Effector memory CD4-positive, alpha-beta T cell (primary cell): ENCODE results near the gene RBM6.
A peak's percentile ranks its signal among the peaks of the same experiment; 100 is the strongest.

Experiments used
- DNase-seq, 3 donors: peaks; one replicate each; pipeline ENCODE4 v3.0.0-alpha.2; 2020
- H3K27ac ChIP-seq: 2 replicates; pipeline ENCODE4 v1.7.0; 2013; ENCODE audit warnings: mild to moderate bottlenecking, low read length, moderate library complexity; ENCODE audit not compliant: insufficient read depth, poor library complexity, severe bottlenecking
- H3K27me3 ChIP-seq: replicated peaks from 2 replicates; pipeline ENCODE4 v1.7.0; 2013; ENCODE audit warnings: mild to moderate bottlenecking, low read length; ENCODE audit not compliant: insufficient read depth, control insufficient read depth, poor library complexity, severe bottlenecking
- H3K36me3 ChIP-seq: 2 replicates; pipeline ENCODE4 v1.7.0; 2013; ENCODE audit warnings: mild to moderate bottlenecking, low read length, moderate library complexity; ENCODE audit not compliant: control insufficient read depth, insufficient read depth
- H3K4me1 ChIP-seq: 2 replicates; pipeline ENCODE4 v1.7.0; 2013; ENCODE audit warnings: low read length, mild to moderate bottlenecking; ENCODE audit not compliant: control insufficient read depth, insufficient read depth, poor library complexity, severe bottlenecking
- H3K4me3 ChIP-seq: 2 replicates; pipeline ENCODE4 v1.7.0; 2013; ENCODE audit warnings: low read length, low read depth, mild to moderate bottlenecking; ENCODE audit not compliant: insufficient read depth, poor library complexity, severe bottlenecking
- H3K9me3 ChIP-seq: 2 replicates; pipeline ENCODE4 v1.7.0; 2013; ENCODE audit warnings: mild to moderate bottlenecking, low read length, moderate library complexity; ENCODE audit not compliant: control insufficient read depth
- total RNA-seq, 3 donors: gene quantifications; one replicate each; lab custom pipeline; 2026; lab: John Stamatoyannopoulos, UW

Gene RBM6, protein sequence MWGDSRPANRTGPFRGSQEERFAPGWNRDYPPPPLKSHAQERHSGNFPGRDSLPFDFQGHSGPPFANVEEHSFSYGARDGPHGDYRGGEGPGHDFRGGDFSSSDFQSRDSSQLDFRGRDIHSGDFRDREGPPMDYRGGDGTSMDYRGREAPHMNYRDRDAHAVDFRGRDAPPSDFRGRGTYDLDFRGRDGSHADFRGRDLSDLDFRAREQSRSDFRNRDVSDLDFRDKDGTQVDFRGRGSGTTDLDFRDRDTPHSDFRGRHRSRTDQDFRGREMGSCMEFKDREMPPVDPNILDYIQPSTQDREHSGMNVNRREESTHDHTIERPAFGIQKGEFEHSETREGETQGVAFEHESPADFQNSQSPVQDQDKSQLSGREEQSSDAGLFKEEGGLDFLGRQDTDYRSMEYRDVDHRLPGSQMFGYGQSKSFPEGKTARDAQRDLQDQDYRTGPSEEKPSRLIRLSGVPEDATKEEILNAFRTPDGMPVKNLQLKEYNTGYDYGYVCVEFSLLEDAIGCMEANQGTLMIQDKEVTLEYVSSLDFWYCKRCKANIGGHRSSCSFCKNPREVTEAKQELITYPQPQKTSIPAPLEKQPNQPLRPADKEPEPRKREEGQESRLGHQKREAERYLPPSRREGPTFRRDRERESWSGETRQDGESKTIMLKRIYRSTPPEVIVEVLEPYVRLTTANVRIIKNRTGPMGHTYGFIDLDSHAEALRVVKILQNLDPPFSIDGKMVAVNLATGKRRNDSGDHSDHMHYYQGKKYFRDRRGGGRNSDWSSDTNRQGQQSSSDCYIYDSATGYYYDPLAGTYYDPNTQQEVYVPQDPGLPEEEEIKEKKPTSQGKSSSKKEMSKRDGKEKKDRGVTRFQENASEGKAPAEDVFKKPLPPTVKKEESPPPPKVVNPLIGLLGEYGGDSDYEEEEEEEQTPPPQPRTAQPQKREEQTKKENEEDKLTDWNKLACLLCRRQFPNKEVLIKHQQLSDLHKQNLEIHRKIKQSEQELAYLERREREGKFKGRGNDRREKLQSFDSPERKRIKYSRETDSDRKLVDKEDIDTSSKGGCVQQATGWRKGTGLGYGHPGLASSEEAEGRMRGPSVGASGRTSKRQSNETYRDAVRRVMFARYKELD
- total RNA-seq = 127 to 216 (median 137) reads per million in 3 donors

DNA sequence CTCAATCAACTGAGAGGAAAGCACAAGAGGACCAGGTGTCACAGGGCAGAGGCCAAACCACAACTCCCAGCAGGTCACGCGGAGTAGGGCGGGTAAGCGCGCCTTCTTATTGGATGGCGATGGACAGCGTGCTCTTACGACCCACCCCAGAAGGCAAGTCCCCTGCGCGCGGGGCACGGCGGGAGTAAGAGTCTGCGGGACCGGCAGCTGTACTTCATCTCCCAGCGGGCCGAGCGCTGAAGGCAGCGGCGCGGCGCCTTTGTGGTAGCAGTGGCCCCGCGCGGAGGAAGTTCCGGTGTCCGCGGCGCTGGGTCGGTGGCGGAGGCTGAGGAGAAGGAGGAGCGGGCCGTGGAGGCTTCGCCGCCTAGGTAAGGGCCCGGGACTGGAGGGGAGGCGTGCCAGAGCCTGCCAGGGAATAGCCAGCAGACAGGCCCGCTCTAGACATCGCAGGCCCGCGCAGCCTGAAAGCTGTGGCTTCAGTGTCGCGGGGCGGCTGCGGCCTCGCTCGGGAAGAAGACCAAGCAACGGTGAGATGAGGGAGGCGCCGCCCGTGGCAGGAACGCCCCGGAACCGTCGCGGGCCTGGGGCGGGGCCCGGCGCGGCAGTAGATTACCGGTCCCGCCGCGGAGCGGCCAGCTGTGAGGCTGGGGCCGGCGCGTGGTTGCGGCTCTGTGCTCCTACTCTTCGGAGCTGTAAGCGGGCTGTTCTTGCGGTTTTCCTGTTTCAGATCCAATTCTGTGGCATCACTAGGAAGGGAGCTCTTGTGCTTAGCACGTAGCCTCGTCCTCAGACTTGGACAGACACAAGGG is at the start of gene RBM6:
RBM6 (plus strand) TSS at position 293 of the 809 bp plus-strand sequence. CDS start 22,492 bp downstream, outside the sequence.
- H3K27me3 ChIP-seq = no peaks in the 10 kb centered on the region
- peak; percentile 86 to 90 (median 90) for DNase-seq
- peaks cover 10% of the 10 kb centered on the region for H3K4me1 ChIP-seq
- H3K36me3 ChIP-seq = no peaks in the 10 kb centered on the region
- H3K4me3 ChIP-seq = peak within 1 kb of the TSS; percentile 73
- no peaks in the 10 kb centered on the region for H3K9me3 ChIP-seq
- peak within 1 kb of the TSS; percentile 93 for H3K27ac ChIP-seq

DNA sequence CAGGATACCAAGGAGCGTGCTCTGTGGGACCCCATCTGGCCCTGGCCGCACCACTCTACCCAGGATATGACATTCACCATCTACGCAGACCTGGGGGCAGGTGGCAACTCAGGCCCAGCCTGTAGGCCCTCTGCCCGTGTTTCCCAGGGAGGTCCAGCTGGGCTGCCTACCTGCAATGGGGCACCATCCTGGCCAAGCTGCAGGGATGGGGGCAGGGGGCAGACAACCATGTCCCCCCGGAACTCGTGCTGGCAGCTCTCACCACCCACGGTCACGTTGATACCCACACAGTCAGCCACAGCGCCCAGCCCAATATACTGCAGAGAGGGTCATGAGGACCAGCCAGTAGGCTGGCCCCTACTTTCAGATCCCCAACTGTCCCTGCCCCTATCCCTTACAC is 44.2 kb upstream of the RBM6 start:
- H3K36me3 ChIP-seq = no peaks in the 10 kb centered on the region
- no peak overlapping the region for H3K27ac ChIP-seq
- H3K27me3 ChIP-seq = no peaks in the 10 kb centered on the region
- H3K4me3 ChIP-seq = no peak overlapping the region
- H3K9me3 ChIP-seq = no peaks in the 10 kb centered on the region
- H3K4me1 ChIP-seq = no peaks in the 10 kb centered on the region
- no peak for DNase-seq

DNA sequence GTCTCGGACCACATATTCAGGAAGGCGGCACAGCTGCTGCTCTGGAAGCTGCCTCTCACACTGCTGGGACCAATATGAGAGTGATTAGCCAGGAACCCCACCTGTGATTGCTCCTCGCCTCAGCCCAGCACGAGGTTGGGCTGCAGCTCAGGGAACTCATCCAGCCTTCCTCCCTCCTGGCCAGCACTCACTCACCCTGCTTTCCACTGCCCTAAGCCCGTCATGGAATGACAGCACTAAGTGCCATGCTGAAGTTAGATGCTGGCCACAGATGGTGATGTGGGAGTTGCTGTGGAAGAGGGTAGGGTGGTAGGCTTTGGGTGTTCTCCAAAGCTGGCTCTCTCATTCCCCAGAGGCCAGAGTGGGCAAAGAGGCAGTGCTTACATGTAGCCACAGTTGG is 43.6 kb upstream of the RBM6 start:
- no peak overlapping the region for H3K27ac ChIP-seq
- H3K9me3 ChIP-seq = no peaks in the 10 kb centered on the region
- DNase-seq = no peak
- no peaks in the 10 kb centered on the region for H3K36me3 ChIP-seq
- no peaks in the 10 kb centered on the region for H3K27me3 ChIP-seq
- H3K4me3 ChIP-seq = no peak overlapping the region
- no peaks in the 10 kb centered on the region for H3K4me1 ChIP-seq

DNA sequence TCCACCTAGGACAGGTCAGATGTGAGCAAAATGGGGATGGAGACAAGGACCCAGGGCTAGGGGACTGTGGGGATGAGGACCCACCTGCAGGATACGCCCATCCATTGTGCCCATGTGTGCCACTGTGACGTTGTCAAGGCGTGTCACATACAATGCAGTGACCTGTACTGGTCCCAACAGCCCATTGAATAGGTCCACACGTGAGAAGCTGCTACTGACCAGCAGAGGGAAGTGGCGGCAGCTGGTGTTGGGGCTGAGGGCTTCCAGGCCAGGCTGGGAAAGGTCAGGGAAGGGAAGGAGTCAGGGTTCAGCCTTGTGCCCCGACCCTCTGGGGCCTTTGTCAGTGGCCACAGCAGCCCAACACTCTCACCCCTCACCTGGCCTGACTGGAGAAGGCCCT is 41.0 kb upstream of the RBM6 start:
- Histone ChIP-seq H3K4me1 (peaks cover 7% of the 10 kb centered on the region), H3K9me3 (no peaks in the 10 kb centered on the region), H3K4me3 (no peak overlapping the region), H3K36me3 (no peaks in the 10 kb centered on the region), H3K27me3 (no peaks in the 10 kb centered on the region), H3K27ac (no peak overlapping the region)
- DNase-seq = no peak

DNA sequence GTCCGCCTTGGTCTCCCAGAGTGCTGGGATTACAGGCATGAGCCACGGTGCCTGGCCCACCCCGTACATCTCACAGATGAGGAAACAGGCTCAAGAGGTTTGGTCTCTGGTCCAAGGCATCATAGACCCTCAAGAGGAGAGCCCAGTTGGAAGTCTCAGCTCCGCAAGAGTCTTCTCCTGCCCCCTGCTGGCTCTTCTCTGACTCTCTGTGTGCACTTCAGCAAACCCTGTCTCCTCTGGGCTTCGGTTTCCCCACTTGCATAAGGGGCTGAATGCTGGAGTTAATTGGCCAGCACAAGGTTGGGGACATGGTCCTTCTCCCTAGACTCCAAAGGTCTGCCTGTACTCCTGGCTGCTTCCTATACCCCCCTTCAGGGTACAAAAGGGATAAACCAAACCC is 40.1 kb upstream of the RBM6 start:
- peaks cover 15% of the 10 kb centered on the region for H3K4me1 ChIP-seq
- no peak for DNase-seq
- no peaks in the 10 kb centered on the region for H3K27me3 ChIP-seq
- no peak overlapping the region for H3K4me3 ChIP-seq
- no peaks in the 10 kb centered on the region for H3K9me3 ChIP-seq
- H3K27ac ChIP-seq = no peak overlapping the region
- H3K36me3 ChIP-seq = no peaks in the 10 kb centered on the region

DNA sequence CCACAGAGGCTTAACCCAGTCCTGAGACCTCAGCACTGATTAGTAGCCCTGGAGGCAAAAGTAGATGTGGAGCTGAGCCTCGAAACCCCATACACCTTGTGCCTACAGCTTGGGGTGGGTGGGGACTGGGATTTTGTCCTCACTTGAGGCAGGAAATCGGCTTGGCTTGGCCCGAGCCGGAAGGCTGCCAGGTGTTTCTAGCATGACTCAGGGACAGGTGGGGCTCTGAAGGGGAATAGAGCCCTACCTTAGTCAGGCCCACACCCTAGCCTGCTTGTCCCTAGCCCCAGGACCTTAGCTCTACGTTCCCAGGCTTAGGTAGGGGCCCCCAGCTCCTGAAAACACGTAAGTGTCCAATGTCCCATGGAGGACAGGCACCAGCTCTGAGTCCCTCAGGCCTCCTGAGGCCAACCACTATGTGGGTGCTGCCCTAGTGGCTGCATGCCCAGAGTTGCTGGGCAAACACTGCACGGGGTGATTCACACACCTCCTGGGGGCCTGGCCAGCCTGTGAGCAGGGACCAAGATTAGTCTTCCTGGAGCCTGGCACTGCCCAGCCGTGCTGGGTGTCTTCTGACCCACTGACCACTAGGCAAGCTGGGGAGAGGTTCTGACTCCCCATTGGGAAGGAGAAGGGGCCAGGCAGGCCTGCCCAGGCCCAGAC is 39.3 kb upstream of the RBM6 start:
- Histone ChIP-seq H3K4me3 (no peak overlapping the region), H3K36me3 (no peaks in the 10 kb centered on the region), H3K4me1 (peaks cover 16% of the 10 kb centered on the region), H3K9me3 (no peaks in the 10 kb centered on the region), H3K27ac (no peak overlapping the region), H3K27me3 (no peaks in the 10 kb centered on the region)
- DNase-seq = no peak

DNA sequence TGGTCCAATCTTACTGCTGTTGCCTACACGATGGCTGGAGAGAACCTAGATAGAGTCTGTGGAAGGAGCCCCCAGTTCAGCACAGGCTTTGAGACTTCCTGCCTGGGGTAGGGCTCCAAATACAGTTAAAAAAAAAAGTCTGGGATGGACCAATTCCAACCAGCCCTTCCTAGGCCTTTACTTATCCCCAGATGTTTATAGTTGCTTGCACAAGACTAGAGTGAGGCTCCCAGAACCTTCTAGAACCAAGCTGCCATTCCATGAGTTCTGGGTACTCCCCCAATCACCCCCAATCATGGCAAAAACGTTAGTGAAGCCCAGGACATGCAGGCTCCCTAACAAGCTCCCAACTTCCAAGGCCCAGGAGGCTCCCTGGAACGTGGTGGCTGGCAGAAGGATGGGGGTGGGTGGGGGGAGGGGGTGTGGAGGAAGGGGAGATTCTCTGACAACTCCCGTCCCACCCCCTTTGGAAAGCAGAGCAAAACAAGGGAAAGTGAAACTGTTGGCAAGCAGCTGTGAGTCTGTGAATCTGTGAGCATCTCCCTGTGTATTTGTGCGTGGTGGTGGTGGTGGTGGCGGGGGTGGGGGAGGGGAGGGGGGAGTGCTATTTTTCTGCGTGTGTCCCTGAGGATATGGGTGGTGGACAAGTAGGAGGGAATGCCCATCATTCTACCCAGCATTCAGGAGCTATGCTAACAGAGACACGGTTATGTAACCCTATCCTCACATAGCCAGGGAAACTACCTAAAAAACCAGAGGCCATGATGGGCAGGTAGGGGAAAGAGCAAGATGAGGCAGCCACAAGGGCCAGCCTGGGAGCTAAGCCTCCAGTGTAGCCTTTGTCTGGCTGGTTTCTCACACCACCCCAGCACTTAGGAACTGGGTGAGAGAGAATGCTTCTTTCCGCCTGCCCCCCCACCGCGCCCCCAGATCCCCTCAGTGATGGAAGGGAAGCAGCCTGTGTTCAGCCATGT is 38.3 kb upstream of the RBM6 start:
- Histone ChIP-seq H3K4me1 (peaks cover 27% of the 10 kb centered on the region), H3K27me3 (no peaks in the 10 kb centered on the region), H3K27ac (no peak overlapping the region), H3K9me3 (no peaks in the 10 kb centered on the region), H3K36me3 (no peaks in the 10 kb centered on the region), H3K4me3 (no peak overlapping the region)
- no peak for DNase-seq

DNA sequence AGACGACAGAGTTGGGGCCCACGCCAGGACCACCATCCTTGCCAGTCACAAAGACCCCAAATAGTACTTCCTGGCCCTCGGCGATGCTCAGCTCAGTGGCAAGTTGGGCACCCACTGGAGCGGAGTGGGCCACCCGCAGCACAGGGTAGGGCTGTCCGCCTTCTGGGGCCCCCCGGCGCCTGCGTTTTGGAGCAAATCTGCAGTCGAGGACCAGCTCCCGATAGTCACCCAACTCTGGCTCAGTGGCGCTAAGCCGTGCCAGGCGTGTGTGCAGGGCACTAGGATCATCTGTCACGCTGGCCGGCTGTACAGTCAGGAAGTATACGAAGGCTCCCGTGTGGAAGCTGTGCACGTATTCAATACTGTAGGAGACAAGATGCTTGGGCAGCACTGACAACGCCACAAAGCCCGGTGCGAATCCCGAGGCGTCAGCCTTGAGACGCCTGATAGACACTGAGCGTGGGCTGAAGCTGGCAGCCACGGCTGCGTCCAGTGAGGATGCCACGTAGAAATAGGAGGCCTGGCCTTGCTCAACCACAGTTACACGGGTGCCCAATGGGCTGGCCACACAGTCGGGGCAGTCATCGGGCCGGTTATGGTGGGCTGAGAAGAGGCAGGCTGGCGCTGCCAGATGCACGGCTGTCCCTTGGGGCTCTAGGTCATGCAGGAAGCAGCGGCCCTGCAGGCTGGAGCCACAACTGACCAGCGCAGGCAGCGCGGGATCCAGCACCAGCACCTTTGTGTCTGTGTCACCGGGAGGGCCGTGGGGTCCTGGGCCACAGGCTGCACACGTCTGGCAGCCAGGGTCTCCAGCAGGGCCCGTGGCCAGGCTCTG is 37.2 kb upstream of the RBM6 start:
- no peak for DNase-seq
- Histone ChIP-seq H3K4me1 (peaks cover 28% of the 10 kb centered on the region), H3K36me3 (no peaks in the 10 kb centered on the region), H3K27me3 (no peaks in the 10 kb centered on the region), H3K27ac (no peak overlapping the region), H3K4me3 (no peak overlapping the region), H3K9me3 (no peaks in the 10 kb centered on the region)
